NCI-H1694 treated with DMSO at 0.1 percent for 48 hours (cell line): ENCODE data around the gene TRDN.
"Not testable (repeated sequence)": the region's sequence is repeated elsewhere in the genome, so short reads cannot be mapped to it uniquely, and the experiment has no call there.

Experiments
- DNase-seq: peaks from one replicate; lab custom pipeline; 2025; lab: John Stamatoyannopoulos, UW

Gene TRDN

DNA sequence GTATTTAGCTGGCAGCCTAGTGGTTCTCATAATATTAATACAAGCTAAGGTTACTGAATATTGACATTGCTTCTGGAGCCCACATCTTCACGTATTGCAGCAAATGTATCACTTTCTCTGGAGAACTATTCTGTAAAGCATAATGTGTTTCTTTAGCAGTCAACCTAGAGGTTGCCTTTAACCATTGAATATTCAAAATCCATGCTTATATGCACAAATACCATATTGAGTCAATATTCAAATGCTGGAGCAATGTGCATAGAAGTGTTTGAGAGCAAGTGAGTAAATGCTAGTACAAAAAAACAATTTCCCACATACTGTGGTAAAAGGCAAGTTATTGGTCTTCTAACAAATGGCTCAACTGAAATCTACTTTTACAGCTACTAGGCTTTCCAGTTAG, 231.8 kb downstream of the TRDN start:
- no peak for DNase-seq

DNA sequence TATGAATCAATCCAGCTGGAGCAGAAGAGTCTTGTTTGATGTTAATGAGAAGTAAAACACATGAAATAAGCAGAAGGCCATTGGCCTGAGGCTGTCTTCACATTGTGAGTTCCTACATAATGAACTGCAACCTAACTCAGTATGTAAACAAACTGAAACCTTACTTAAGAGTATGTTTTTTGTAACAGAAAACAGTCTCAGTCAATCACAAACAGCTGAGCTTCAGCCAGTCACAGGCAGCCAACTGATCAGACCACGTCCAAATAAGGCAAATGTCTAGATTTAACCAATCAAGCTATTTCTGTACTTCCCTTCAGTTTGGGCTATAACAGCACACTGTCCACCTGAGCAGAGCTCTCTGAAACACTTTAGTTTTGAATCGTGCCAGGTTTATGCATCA, 234.7 kb downstream of the TRDN start:
- DNase-seq: no peak

DNA sequence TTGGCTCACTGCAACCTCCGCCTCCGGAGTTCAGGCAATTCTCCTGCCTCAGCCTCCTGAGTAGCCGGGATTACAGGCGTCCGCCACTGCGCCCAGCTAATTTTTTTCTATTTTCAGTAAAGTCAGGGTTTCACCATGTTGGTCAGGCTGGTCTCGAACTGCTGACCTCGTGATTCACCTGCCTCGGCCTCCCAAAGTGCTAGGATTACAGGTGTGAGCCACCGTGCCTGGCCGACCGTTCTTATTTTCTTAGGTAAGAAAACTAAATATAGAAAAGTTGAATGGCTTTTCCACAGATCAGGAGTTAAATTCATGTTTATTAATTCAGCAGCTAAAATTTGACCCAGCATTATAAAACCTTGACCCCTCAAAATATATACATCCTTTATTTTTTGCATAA, 238.7 kb downstream of the TRDN start:
- no peak for DNase-seq

DNA sequence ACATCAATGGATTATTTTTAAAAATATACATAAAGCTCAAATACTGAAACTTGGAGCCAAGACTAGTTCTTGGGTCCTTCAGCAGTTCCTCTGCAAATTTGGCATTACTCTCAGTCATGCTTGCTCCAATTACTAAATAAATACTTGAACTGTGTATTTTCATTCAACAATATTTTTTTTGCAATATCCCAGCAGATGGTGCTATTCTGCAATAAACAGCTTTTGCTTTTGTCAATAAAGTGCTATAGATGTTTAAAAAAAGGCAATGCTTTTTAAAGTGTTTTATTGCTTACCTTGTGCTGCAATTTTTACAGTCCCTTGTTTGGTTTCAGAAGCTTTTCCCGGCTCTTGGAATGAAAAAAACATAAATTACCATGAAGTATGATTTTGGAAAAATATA, 243.4 kb downstream of the TRDN start:
- peak; percentile 74 for DNase-seq

DNA sequence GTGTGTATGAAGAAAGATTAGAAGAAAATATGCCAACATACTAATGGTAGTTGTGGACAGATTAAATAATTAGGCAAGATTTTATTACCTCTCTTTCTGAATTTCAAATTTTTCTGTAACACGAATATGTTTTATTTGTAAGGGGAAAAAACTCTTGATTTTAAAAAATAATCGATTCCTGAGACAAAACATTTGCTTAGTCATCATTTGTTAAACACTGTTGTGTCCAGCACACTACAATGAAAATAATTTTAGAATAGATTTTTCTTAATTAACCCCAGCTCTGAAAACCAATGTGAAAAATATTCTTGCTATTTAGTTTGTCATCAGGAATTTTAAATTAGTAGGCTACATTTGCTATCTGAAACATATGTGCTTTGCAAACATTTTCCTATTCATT, 253.0 kb downstream of the TRDN start:
- DNase-seq: no peak

DNA sequence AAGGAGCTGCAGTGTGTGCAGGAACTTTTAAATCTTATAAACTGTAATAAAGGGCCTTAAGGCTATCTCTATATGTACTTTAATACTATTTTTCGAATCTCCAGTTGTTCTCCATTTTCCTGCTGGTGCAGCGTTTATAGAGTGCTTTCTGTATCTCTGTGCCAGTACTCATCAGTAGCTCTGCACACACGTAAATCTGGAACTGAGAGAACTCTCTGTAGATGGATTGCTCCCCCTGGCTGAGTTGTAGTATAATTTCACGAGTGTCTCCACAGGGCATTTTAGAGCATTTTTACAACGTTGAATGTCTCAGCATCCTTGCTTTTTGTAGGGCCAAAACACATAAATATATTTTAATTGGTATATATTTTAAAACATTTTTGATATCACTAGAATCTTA, 256.5 kb downstream of the TRDN start:
- peak; percentile 51 for DNase-seq

DNA sequence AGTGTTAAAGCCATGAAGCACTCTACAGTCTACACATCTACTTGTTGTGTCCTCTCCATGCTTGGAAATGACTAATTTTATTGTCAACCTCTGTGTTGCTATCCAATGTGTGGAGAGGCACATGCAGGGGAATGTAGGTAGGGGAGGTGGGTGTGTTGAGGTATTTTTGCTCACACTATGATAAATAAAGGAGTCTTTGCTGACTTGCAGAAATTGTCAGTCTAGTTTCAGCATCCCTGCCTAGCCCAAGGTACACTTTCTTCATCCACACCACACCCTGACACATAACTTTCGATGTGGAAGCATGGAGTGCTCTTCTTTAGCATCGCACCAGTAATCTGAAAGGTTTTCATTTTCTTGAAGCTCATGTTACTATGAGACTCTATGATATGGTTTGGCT, 264.0 kb downstream of the TRDN start:
- DNase-seq: no peak

DNA sequence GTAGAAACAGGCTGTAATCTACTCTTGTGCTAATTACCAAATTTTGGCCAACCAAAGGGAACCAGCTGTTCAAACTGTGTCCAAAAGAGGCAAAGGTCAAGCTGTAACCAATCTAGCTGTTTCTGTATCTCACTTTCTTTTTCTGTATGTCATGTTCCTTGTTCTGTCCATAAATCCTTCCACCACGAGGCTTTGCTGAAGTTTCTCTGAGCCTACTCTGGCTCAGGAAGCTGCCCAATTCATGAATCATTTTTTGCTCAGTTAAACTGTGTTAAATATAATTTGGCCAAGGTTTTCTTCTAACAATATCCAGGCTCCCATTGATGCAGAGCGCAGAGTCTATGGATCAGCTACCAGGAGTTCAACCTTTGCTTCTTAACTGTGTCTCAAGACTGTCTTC, 272.8 kb downstream of the TRDN start:
- DNase-seq: no peak

DNA sequence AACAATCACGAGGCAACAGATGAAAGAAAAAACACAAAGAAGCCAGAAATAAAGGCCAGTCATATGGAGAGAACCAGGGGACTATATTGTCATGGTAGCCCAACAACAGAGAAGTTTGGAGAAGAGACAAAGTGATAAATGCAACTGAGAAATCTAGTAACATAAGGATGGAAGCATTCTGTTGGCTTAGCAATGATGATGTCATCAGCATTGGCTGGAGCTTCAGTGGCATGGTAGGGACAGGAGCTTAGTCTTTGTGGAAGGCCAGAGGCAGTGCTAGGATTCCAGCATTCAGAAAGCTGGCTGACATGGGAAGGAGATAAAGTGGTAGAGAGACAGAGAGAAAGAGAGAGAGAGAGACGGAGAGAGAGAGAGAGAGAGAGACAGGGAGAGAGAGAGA, 276.4 kb downstream of the TRDN start:
- DNase-seq: no peak

DNA sequence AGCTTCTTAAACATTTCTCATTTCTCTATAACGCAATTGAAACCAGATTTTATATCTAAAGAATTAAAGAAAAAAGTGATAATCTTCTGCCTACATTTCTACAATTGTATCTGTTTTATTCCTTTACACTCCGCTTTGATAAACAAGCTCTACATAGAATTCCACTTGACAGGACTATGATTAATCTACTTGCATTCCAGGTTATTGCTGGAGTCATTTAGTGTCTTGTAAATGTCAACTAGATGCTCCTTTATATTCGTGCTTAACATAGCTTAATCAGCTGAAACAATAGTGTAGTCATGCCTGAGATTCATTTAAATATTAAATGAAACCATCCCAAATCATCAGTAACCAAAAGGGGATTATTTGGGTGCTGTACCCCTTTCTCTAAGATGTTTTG, 284.0 kb downstream of the TRDN start:
- no peak for DNase-seq

DNA sequence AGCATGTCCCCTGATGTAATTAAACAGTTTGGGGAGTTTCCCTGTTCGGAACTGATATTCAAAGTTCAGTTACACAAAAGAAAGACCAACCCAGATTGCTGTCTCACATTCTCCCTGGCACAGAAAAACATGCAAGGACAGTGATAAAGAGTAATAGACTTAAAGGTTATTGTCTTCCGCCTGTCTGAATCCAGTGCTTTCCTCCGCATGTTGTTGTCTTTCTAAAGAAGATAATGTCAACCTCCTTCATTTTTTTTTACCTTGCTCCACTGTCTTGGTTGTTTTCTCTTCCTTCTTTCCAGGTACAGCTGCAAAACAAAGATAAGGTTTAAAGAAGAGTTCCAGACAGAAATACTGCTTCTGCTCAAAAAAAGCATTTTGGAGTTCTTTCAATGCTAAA, 284.5 kb downstream of the TRDN start:
- DNase-seq: no peak

DNA sequence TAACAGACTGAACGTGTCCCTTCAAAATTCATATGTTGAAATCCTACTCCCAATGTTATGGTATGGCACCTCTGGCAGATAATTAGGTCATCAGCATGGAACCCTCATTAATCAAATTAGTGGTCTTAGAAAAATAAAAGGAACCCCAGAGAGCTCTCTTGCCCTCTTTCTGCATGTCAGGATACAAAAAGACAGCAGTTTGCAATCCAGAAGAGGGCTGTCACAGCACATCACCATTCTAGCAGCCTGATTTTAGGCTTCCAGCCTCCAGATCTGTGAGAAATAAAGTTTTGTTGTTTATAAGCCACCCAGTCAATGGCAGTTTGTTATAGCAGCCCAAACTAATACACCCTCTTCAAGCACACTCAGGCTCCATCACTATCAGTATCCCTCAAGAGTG, 292.9 kb downstream of the TRDN start:
- no peak for DNase-seq

DNA sequence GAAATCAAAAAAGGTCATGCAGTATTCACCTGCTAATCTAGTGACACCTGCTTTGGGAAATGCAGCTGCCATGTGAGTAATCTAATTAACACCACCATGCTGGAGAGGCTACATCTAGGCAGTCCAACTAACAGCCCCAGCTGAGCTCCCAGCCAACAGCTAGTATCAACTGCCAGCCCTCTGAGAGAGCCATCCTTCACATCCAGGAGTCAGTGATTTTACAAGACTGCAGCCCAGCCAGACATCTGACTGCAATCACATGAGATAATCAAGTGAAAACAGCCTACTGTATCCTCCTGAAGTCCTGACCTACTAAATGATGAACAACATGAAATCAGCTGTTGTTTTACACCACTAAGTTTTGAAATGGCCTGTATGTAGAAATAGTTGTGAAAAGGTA, 298.4 kb downstream of the TRDN start:
- no peak for DNase-seq

DNA sequence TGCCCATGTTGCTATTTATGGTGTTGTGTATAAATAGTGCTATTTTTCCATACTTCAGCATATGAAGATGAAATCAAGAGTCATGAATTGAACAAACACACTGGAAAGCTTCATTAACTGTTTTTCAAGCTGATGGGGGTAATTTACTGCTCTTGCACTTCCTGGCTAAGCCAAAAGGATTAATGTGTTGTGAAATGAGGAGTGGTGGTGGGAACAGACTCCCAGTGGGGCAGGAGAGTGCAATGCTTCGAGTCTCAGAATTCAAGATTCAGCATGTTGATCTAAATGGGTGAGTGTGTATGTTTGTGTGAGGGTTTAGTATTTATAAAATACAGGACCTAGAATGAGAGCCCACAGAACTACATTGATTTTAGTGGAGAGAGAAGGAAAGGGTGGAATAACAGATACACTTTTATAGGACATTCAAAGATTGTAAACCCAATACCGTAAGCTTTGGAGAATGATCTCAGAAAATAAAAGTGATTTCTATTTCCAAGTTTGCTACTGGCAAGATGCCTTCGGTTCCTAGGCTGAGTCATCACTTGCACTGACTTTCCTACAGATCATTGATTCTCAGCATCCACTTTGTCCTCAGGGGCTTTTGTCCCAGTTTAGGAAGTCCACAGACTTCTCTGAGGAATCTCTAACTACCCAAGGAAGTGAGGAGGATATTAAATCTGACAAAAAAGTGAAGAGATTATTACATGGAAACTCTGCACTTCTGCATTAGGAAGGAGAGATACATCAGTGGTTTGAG, 303.6 kb downstream of the TRDN start:
- DNase-seq: no peak

DNA sequence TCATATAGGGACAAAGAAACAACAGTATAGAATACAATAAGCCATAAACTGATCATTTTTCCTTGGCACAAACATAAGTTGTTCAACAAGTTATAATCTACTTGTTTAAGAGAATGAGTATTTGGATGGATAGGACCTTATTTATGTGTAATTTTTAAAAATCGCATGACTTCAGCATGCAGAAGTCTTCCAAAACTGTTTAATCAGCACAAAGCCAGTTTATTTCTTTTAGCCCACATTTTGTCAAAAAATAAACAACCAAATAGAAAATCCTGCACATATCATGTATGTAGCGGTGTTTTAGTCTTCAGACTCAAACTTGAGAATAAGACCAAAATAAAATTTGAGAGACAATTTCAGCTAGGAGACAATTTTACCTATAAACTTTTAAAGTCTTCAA, 304.7 kb downstream of the TRDN start:
- DNase-seq: no peak

DNA sequence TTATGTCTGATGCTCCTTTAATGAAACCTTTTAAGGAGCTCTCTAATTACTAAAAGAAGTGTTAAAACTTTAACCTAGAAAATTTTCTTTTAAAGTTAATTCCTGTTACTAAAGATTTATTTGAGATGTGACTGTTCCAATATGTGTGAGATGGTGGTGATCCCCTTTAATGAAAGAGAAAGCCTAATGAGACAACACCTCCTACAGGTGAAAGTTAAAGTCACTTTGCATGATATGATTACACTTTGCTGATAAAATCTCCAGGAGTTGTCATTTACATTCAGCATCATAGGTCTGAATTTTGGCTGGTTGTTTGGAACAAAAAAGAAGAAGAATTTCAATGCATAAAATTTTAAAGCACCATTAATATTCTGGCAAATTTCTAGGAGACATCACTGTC, 307.4 kb downstream of the TRDN start:
- no peak for DNase-seq

DNA sequence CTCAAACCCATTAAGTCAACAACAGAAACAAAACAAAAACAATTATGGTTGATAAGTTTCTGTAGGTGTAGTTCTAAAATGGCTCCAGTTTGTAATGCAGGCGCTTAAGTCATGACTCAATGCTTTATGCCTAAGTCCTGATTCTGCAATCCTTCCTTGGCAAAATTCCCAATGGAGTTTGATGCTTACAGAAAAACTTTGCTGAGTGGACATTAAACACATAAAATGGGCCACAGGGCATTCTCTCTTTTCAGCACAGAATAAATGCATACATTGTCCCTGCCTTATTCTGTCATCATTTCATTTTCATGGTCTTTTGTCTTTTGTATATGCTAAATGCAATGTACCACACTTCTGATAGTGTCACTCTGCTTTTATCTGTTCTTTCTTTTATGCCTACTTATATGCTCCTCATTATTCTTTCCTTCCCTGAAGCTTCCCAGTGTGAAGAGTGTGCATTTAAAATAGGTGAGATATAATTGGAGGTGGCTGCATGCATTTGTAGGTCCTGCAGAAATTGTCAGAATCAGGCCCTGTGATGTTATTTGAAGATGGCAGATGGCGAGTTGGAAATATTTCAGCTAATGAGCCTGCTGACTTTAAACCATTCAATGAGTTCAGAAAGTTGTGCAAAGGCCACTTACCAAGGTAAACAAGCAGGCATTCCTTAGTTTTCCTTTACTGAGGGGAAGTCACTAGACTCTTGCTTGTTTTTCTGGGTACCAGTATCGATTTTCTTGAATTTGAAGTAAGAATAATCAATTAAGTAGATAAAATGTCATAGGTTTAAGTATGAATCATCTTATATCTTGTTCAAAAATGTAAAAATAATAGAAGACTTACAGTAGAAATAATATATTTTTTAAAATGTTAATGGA, 313.1 kb downstream of the TRDN start:
- DNase-seq: no peak

DNA sequence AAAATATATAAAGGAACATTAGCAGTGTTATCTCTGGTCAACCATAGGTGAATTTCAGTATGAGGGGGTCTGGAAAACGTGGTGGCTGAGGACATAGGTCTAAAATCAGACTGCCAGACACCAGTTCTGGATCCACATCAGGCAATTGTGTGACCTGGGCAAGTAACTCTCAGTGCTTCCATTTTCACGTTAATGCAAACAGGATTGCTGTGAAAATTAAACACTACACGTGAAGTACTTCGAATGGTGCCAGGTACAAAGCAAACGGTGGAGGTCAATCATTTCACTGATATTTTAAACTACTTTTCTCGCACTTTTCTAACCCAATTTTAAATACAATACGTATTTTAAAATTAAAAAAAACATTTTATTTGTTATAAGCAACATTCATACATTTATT, 315.7 kb downstream of the TRDN start:
- no peak for DNase-seq

DNA sequence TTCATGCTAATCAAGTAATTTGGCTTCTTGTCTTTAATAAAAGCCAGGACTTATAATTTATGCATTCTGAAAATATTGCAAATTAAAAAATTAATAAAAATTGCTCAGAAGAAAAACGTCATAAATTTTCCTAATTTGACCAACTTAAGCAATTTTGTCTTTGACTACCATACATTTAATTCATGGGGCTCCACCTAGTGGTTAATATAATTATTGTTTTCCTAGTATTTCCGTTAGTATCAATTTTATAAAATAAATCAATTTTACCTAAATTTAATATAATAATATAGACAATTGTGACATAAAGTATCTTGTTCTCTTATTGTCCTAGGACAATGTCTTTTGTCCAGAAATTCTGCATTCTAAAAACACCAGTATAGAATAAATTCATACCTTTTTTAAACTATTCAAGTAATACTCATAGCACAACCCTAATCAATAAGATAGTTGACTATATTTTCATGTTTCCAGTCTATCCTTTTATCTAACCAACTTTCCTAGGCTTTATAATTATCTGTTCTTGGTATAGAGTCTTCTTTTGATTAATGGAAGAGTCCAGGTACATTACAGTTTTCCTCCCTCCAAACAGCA, 319.9 kb downstream of the TRDN start:
- peak; percentile 43 for DNase-seq

DNA sequence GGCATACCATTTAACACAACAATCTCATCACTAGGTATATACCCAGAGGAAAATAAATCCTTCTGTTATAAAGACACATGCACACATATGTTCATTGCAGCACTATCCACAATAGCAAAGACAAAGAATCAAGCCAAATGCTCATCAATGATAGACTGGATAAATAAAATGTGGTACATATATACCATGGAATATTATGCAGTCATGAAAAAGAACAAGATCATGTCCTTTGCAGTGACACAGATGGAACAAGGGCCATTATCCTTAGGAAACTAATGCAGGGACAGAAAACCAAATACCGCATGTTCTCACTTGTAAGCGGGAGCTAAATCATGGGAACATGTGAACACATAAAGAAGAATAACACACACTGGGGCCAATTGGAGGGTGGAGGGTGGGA, 322.3 kb downstream of the TRDN start:
- DNase-seq: not testable (repeated sequence)

DNA sequence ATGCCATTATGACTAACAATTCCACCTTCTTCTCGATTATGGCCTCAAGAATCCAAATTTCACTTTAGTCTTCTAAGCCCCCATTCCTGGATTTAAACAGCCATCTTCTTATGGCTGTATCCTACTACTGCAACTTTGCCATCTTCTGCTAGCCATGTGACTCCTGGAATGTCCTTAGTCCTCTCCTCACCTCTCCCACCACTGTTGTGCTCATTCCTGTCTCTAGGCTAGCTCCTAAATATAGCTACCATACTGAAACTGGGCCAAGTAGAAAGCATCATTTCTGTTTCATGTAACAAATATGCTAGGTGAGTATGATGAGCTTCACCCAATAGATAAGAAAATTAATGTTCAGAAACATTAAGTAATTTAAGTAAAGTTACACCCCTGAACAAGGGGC, 327.6 kb downstream of the TRDN start:
- no peak for DNase-seq

DNA sequence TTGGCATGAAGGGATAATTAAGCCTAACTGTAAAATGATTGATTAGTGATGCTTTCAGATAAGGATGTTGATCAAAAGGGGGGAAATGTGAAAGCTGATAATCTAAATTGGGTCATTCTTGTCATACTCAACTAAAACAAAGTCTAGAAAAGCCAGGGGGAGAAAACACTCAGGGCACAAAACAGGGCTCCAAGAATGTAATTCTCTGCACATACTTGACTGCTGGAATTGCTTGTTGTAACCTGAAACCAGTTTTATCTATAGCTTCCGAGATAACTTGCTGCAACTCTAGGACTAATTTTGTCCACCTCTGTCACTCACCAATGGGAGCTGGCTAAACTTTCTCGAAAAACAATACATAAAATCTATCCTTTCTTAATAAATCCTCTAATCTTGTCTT, 330.4 kb downstream of the TRDN start:
- no peak for DNase-seq

DNA sequence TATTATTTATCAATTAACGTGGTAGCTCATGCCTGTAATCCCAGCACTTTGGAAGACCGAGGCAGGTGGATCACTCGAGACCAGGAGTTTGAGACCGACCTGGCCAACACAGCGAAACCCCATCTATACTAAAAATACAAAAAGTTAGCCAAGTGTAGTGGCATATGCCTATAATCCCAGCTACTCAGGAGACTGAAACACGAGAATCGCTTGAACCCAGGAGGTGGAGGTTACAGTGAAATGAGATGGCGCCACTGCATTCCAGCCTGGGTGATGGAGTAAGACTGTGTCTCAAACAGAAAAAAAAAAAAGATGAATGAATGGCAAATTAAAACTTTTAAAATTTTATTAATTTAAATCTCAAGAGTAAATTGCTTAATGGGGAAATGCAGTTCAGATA, 341.1 kb downstream of the TRDN start:
- DNase-seq: no peak
